LNCaP clone FGC (cell line): ENCODE data around the gene AADACL4.

Experiments used
- DNase-seq: peaks from one replicate; pipeline ENCODE4 v3.0.0-alpha.2; 2011; ENCODE audit warnings: low read depth
- H3K4me3 ChIP-seq: 2 replicates; pipeline ENCODE4 v1.5.1; 2011; ENCODE audit warnings: mild to moderate bottlenecking, low read depth, low read length, control low read depth
- CTCF ChIP-seq: IDR thresholded peaks from 2 replicates; pipeline ENCODE4 v1.5.1; 2012; ENCODE audit warnings: mild to moderate bottlenecking; ENCODE audit not compliant: control insufficient read depth, insufficient read depth; ENCODE audit errors: extremely low read depth

The AADACL4 gene

GRCh38 chr1:12643785-12644184 is at the start of gene AADACL4:
TSS of gene AADACL4 (plus strand) at chr1:12644085. CDS start at chr1:12644547, 462 bp downstream.
- no peak for TF ChIP-seq CTCF
- H3K4me3 ChIP-seq = no peak within 1 kb of the TSS
- no peak for DNase-seq

GRCh38 chr1:12594490-12594889 is 49.4 kb upstream of the AADACL4 start:
- no peak for TF ChIP-seq CTCF
- DNase-seq = no peak
- H3K4me3 ChIP-seq = no peak overlapping the region

GRCh38 chr1:12594966-12595756 is 48.7 kb upstream of the AADACL4 start:
- no peak for DNase-seq
- no peak for TF ChIP-seq CTCF
- H3K4me3 ChIP-seq = no peak overlapping the region

GRCh38 chr1:12595757-12596006 is 48.2 kb upstream of the AADACL4 start:
- TF ChIP-seq CTCF = no peak
- no peak overlapping the region for H3K4me3 ChIP-seq
- DNase-seq = no peak

- no peak overlapping the region for H3K4me3 ChIP-seq
- TF ChIP-seq CTCF = no peak
- DNase-seq = peak; percentile 62
Measured at GRCh38 chr1:12596007-12596821, 47.7 kb upstream of the AADACL4 start.

GRCh38 chr1:12597792-12598191 is 46.1 kb upstream of the AADACL4 start:
- no peak for TF ChIP-seq CTCF
- DNase-seq = peak; percentile 44
- H3K4me3 ChIP-seq = no peak overlapping the region
